Measurements from ENCODE around the gene FAM168A. TPM values are rescaled to one million over a fixed set of nuclear protein-coding genes. Genes with fewer than 3 reads are reported as not detected.
"Not testable (repeated sequence)": the region's sequence is repeated elsewhere in the genome, so short reads cannot be mapped to it uniquely, and the experiment has no call there.

FAM168A gene
- total RNA-seq, 2 donors from 2014 or later, result 16.6 to 23.4 TPM

DNA sequence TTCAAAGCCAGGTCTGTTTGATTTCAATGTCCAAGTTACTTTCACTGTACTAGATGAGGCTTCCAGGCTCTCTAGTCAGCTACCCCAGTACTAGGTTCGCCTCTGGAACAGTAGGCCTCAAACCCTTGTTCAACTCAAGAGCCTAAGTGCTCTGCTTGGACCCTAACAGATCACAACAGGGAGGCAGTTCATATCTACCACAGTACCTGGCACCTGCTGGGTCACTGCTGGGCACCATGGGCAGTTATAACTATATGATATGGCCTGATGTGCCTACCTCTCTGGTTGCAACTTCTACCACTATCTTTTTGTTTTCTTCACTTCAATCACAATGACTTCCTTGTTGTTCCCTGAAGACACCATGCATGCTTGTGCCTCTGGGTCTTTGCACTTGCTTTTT is 124.7 kb downstream of the FAM168A start:
- Mint-ChIP-seq H3K9me3 (peaks cover 8 to 13% of the 10 kb centered on the region in 2 donors), H3K27ac (no peak overlapping the region), H3K36me3 (peaks cover 10 to 11% of the 10 kb centered on the region in 2 donors)
- DNase-seq (ENCODE audit: low spot score in 2 of 2) (no peak), ATAC-seq (no peak)

DNA sequence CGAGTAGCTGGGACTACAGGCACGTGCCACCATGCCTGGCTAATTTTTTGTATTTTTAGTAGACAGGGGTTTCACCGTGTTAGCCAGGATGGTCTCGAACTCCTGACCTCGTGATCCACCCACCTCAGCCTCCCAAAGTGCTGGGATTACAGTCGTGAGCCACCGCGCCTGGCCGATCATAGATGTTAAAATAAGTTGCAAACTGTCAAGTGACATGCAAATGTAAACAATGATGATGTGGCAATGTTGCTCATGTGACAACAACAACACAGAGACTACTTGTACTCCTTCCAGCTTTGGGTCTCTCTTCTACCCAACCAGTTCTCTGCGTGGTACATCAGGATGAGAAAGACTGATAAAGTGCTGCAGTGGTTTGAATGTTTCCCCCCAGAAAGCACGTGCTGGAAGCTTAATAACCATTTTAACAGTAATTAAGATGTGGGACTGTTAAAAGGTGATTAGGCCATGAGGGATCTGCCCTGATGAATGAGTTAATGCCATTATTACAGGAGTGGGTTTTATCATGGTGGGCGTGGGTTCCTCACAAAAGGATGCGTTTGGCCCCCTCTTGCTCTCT is 127.8 kb downstream of the FAM168A start:
- H3K36me3 Mint-ChIP-seq, ATAC-seq: not testable (repeated sequence)

DNA sequence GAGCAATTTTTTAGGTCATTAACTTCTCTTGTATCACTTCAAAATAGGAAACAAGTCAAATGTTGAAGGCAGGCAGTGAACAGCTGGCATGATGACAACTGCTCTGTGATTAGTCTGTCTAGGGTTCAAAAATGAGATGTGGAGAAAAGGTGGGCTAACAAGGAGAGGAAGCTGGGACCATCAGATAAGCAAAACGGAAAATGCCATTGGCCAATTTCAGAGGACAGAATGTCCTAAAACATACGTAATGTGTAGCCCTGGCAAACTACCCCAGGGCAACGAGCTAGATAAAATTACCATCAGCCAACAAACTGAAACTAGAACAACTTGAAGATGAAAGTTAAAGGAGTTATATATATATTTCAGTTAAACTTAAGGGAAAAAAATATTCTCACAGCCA is 128.5 kb downstream of the FAM168A start:
- DNase-seq (ENCODE audit: low spot score in 2 of 2) (no peak), ATAC-seq (no peak)
- no peak overlapping the region for H3K27ac Mint-ChIP-seq
- H3K9me3 Mint-ChIP-seq, result no peaks in the 10 kb centered on the region
- H3K36me3 Mint-ChIP-seq, result no peaks in the 10 kb centered on the region

More for the DNA sequence above, 127.8 kb downstream of the FAM168A start:
- H3K9me3 Mint-ChIP-seq; H3K27ac Mint-ChIP-seq; DNase-seq (ENCODE audit: low spot score in 2 of 2): not testable (repeated sequence)

- no peak for ATAC-seq
- no peak for DNase-seq (ENCODE audit: low spot score in 2 of 2)
- Mint-ChIP-seq H3K27ac (no peak overlapping the region), H3K9me3 (no peaks in the 10 kb centered on the region), H3K36me3 (no peaks in the 10 kb centered on the region)
Observed at GRCh38 chr11:73468590-73469161, 129.2 kb downstream of the FAM168A start.

DNA sequence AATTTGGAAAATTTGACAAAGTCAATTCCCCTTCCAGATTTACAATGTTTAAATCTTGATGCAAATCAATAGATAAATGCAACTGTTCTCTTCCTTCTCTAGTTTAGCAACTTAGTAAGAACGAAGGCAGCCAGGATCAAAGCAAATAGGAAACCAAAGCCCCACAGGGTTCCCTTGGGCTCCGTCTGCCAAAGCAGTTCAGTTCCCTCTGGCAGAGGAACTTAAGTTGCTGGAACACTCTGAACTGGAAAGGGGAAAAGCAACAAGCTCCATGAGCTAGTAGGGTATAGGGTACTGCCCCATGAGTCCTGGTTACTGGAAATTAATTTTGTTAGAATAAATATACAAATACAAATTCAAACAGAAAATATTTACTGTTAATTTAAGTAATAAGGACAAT is 130.4 kb downstream of the FAM168A start:
- DNase-seq (ENCODE audit: low spot score in 2 of 2) (no peak), ATAC-seq (no peak)
- no peaks in the 10 kb centered on the region for H3K9me3 Mint-ChIP-seq
- no peaks in the 10 kb centered on the region for H3K36me3 Mint-ChIP-seq
- H3K27ac Mint-ChIP-seq, result no peak overlapping the region

GRCh38 chr11:73466643-73467042 is 131.3 kb downstream of the FAM168A start:
- no peak overlapping the region for H3K27ac Mint-ChIP-seq
- H3K9me3 Mint-ChIP-seq, result no peaks in the 10 kb centered on the region
- no peaks in the 10 kb centered on the region for H3K36me3 Mint-ChIP-seq
- DNase-seq (ENCODE audit: low spot score in 2 of 2), result no peak
- no peak for ATAC-seq

GRCh38 chr11:73465871-73466270 is 132.0 kb downstream of the FAM168A start:
- Mint-ChIP-seq H3K27ac (no peak overlapping the region), H3K9me3 (no peaks in the 10 kb centered on the region), H3K36me3 (no peaks in the 10 kb centered on the region)
- no peak for DNase-seq (ENCODE audit: low spot score in 2 of 2)
- ATAC-seq, result no peak

DNA sequence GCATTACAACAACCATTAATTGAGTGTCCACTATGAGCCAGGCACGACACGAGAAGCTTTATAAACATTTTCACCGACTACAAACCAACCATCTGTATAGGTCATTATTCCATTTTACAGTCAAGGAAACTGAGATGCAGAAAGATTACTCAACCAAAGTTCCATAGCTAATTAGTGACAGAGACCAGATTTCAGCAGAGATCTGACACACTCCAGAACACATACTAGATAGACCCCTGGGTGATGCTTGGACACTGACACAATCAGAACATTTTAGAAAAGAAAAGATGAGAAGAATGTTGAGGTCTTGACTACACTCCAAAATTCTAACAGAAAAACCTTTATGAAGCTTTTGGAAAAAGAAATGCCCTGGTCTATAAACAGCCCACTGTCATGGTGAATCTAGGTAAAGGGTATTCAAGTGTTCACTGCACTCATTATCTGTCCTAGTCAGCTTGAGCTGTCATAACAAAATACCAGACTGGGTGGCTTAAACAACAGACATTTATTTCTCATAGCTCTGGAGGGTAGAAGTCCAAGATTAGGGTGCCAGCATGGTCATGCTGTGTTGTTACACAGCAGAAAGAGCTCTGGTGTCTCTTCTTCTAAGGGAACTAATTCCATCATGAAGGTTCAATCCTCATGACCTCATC is 132.8 kb downstream of the FAM168A start:
- no peak for ATAC-seq
- H3K36me3 Mint-ChIP-seq, result no peaks in the 10 kb centered on the region
- DNase-seq (ENCODE audit: low spot score in 2 of 2), result no peak
- H3K9me3 Mint-ChIP-seq, result no peaks in the 10 kb centered on the region
- no peak overlapping the region for H3K27ac Mint-ChIP-seq

DNA sequence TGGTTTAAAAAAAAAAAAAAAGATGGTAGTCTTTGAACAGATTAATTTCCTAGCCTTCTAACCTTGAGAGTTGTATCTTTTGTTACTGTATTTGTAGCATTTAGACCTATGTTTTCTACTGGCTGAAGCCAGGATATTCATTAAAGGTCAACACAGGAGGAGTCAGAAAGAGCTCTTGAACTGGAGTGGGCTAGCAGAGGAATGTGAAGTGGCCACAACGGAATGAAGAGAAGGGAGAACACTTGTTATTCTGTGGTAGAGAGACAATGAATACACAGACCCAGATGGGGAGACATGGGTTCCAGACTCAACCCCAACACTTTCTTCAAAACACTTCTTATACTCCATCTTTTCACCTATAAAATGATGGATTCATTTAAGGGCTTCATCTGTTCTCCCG is 133.6 kb downstream of the FAM168A start:
- Mint-ChIP-seq H3K36me3 (no peaks in the 10 kb centered on the region), H3K9me3 (no peaks in the 10 kb centered on the region), H3K27ac (no peak overlapping the region)
- DNase-seq (ENCODE audit: low spot score in 2 of 2) (no peak), ATAC-seq (no peak)

GRCh38 chr11:73463359-73463758 is 134.6 kb downstream of the FAM168A start:
- no peak for ATAC-seq
- Mint-ChIP-seq H3K9me3 (no peaks in the 10 kb centered on the region), H3K27ac (no peak overlapping the region)

GRCh38 chr11:73461964-73462363 is 135.9 kb downstream of the FAM168A start:
- no peak for DNase-seq (ENCODE audit: low spot score in 2 of 2)
- no peak for ATAC-seq
- Mint-ChIP-seq H3K9me3 (no peaks in the 10 kb centered on the region), H3K27ac (no peak overlapping the region), H3K36me3 (no peaks in the 10 kb centered on the region)

More at GRCh38 chr11:73463359-73463758, 134.6 kb downstream of the FAM168A start:
- DNase-seq (ENCODE audit: low spot score in 2 of 2), result no peak
- no peaks in the 10 kb centered on the region for H3K36me3 Mint-ChIP-seq

- no peaks in the 10 kb centered on the region for H3K9me3 Mint-ChIP-seq
- no peak for ATAC-seq
- no peak for DNase-seq (ENCODE audit: low spot score in 2 of 2)
- H3K36me3 Mint-ChIP-seq, result no peaks in the 10 kb centered on the region
- H3K27ac Mint-ChIP-seq, result no peak overlapping the region
Observed at GRCh38 chr11:73461335-73461840, 136.5 kb downstream of the FAM168A start.

- Mint-ChIP-seq H3K27ac (no peak overlapping the region), H3K36me3 (no peaks in the 10 kb centered on the region), H3K9me3 (no peaks in the 10 kb centered on the region)
- no peak for ATAC-seq
- DNase-seq (ENCODE audit: low spot score in 2 of 2), result no peak
Observed at GRCh38 chr11:73458201-73458600, 139.7 kb downstream of the FAM168A start.

DNA sequence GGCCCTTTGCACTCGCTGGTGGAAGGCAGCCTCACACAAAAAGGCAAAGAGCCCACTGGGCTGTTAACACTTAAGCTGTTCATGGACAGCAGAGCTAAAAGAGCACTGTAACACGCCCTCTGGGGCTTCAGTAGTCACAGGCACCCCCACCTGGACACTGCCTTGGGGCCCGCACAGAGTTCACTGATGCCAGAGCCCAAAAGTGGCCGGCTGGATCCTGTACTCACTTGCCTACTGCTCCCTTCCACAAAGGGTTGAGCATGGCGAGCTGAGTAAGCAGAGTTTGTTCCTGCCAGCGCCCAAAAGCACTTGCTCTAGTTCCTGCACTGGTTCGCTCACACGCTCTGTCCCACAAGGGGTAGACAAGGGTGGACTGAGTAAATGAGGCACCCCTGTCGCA is 142.9 kb downstream of the FAM168A start:
- no peak for ATAC-seq

DNA sequence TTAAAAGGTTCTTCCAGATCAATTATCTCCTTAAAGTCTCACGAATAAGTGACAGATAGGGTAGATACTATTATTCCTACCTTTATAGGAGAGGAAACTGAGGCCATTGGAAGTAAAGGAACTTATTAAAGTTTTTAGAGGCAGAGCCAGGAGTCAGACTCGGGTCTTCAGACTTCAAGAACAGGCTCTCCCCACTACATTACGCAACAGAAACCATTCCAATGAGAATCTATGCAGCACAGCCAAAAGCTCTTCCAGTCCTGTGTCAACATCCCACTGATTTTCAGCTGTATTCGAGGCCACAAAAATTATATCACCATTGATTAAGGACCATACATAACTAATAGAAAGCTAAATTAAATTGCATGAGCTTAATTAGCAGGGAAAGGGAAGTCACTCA is 144.3 kb downstream of the FAM168A start:
- no peaks in the 10 kb centered on the region for H3K9me3 Mint-ChIP-seq
- H3K36me3 Mint-ChIP-seq, result peaks cover 0 to 4% of the 10 kb centered on the region in 2 donors
- no peak overlapping the region for H3K27ac Mint-ChIP-seq
- no peak for DNase-seq (ENCODE audit: low spot score in 2 of 2)
- ATAC-seq, result no peak

More for the DNA sequence above, 142.9 kb downstream of the FAM168A start:
- Mint-ChIP-seq H3K27ac (no peak overlapping the region), H3K36me3 (no peaks in the 10 kb centered on the region), H3K9me3 (no peaks in the 10 kb centered on the region)
- DNase-seq (ENCODE audit: low spot score in 2 of 2), result no peak

GRCh38 chr11:73452726-73453125 is 145.2 kb downstream of the FAM168A start:
- ATAC-seq (no peak), DNase-seq (ENCODE audit: low spot score in 2 of 2) (no peak)
- Mint-ChIP-seq H3K27ac (no peak overlapping the region), H3K36me3 (peaks cover 0 to 4% of the 10 kb centered on the region in 2 donors), H3K9me3 (no peaks in the 10 kb centered on the region)

DNA sequence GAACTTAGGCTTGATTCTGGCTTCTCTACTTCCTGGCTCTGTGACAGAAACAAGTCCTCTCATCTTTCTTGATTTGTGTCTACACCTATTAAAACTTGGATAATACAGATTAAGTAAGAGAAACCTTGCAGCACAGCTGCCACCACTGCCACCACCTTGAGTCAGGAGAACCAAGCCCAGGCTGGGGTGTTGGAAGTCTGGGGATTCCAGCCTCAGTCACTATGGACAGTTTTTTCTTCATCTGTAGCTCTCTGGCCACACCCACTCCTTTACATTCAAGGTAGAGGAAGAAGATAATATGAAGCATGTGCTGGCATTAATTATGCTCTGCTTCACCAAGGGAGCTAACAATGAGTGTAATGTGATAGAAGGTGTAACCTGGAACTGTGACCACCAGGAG is 146.0 kb downstream of the FAM168A start:
- Mint-ChIP-seq H3K36me3 (peaks cover 0 to 4% of the 10 kb centered on the region in 2 donors), H3K27ac (no peak overlapping the region), H3K9me3 (no peaks in the 10 kb centered on the region)
- ATAC-seq (no peak), DNase-seq (ENCODE audit: low spot score in 2 of 2) (no peak)

DNA sequence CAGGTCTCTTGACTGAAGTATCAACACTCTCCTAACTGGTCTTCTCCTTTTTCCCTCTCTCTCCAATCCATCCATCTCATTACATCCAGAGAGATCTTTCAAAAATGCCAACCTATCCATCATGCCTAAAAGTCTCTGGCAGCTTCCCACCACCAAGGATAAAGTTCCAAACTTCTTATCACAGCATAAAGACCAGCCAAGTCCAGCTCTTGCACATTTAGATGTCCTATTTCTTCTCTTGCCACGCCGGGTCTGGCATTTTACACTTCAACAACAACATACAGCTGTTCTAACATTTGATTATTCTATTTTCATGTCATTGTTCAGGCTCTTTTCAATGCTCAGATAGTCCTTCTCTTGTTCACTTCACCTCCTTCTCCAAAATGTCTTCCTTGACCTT is 151.1 kb downstream of the FAM168A start:
- Mint-ChIP-seq H3K36me3 (peaks cover 0 to 4% of the 10 kb centered on the region in 2 donors), H3K27ac (no peak overlapping the region), H3K9me3 (no peaks in the 10 kb centered on the region)
- DNase-seq (ENCODE audit: low spot score in 2 of 2) (no peak), ATAC-seq (no peak)

Measured in activated naive CD4-positive, alpha-beta T cell treated with anti-CD3 and anti-CD28 coated beads, Interleukin-2, amount 50 U/mL, for 72 hours (primary cell).